Measurements from ENCODE around the gene GAPT.
"Not testable (repeated sequence)": the region's sequence is repeated elsewhere in the genome, so short reads cannot be mapped to it uniquely, and the experiment has no call there.

Gene GAPT

GRCh38 chr5:58505971-58506640 lies 14.9 kb downstream of the GAPT start:
- no peak for DNase-seq

GRCh38 chr5:58507715-58508114 lies 16.5 kb downstream of the GAPT start:
- DNase-seq: no peak

GRCh38 chr5:58517198-58517597 lies 26.0 kb downstream of the GAPT start:
- no peak for DNase-seq

- no peak for DNase-seq
Measured at GRCh38 chr5:58523956-58524355, 32.7 kb downstream of the GAPT start.

- DNase-seq: no peak
Measured at GRCh38 chr5:58524571-58524970, 33.3 kb downstream of the GAPT start.

- DNase-seq: no peak
Measured at GRCh38 chr5:58530942-58531490, 39.8 kb downstream of the GAPT start.

GRCh38 chr5:58541935-58542334 lies 50.7 kb downstream of the GAPT start:
- DNase-seq: not testable (repeated sequence)

- no peak for DNase-seq
Measured at GRCh38 chr5:58542709-58543108, 51.5 kb downstream of the GAPT start.

- no peak for DNase-seq
Measured at GRCh38 chr5:58543723-58544122, 52.5 kb downstream of the GAPT start.

GRCh38 chr5:58544195-58544594 lies 53.0 kb downstream of the GAPT start:
- no peak for DNase-seq

- DNase-seq: no peak
Measured at GRCh38 chr5:58544926-58545325, 53.7 kb downstream of the GAPT start.

GRCh38 chr5:58545912-58546311 lies 54.7 kb downstream of the GAPT start:
- DNase-seq: no peak
